HepG2 (cell line): ENCODE data around the gene MRPS5. TPM values are rescaled to one million over a fixed set of nuclear protein-coding genes. Genes with fewer than 3 reads are reported as not detected.

ENCODE experiments used
- AHR ChIP-seq: IDR thresholded peaks from 2 replicates; pipeline ENCODE4 v1.6.1; 2018; ENCODE audit warnings: missing genetic modification reagents, missing compliant biosample characterization
- GMEB1 ChIP-seq: sonication (generic); formaldehyde crosslinking; IDR thresholded peaks from 2 replicates; pipeline ENCODE4 v1.5.1; 2020; ENCODE audit warnings: missing genetic modification reagents, mild to moderate bottlenecking, borderline replicate concordance
- KDM5A ChIP-seq: fragments of 200-600 bp; sonication (generic); IDR thresholded peaks from 2 replicates; pipeline ENCODE4 v1.7.0; 2018; ENCODE audit warnings: antibody characterized with exemption, mild to moderate bottlenecking, low read length, borderline replicate concordance
- MTERF4 ChIP-seq: sonication (generic); formaldehyde crosslinking; IDR thresholded peaks from 2 replicates; pipeline ENCODE4 v1.8.0; 2023; ENCODE audit warnings: mild to moderate bottlenecking, missing genetic modification reagents
- NPAS2 ChIP-seq: sonication (generic); formaldehyde crosslinking; IDR thresholded peaks from 2 replicates; pipeline ENCODE4 v1.8.0; 2022; ENCODE audit warnings: mild to moderate bottlenecking, missing genetic modification reagents, borderline replicate concordance
- ZBTB21 ChIP-seq: sonication (generic); formaldehyde crosslinking; IDR thresholded peaks from 2 replicates; pipeline ENCODE4 v1.4.0; 2020; ENCODE audit warnings: missing genetic modification reagents
- ZNF256 ChIP-seq: sonication (generic); formaldehyde crosslinking; conservative IDR thresholded peaks from 2 replicates; pipeline ENCODE4 v1.4.0; 2020; ENCODE audit warnings: missing genetic modification reagents
- ZNF430 ChIP-seq: sonication (generic); formaldehyde crosslinking; IDR thresholded peaks from 2 replicates; pipeline ENCODE4 v1.9.0; 2021; ENCODE audit warnings: mild to moderate bottlenecking, missing genetic modification reagents
- ZNF672 ChIP-seq: sonication (generic); formaldehyde crosslinking; IDR thresholded peaks from 2 replicates; pipeline ENCODE4 v1.8.1; 2022; ENCODE audit warnings: missing genetic modification reagents
- ZNF772 ChIP-seq: sonication (generic); formaldehyde crosslinking; IDR thresholded peaks from 2 replicates; pipeline ENCODE4 v1.5.0; 2020; ENCODE audit warnings: mild to moderate bottlenecking, missing genetic modification reagents
- polyA plus RNA-seq, 8 experiments: library from polyadenylated mRNA; depleted of rRNA in 3 of 8; stranded (reverse) in 7 of 8; unstranded in 1 of 8; fragments of >200 nt; fragmentation: Illumina TruSeq in 4 of 8; extraction: Trizol in 4 of 8; gene quantifications; 2 replicates each; pipeline versions ENCODE4 v1.2.1 to v1.2.3, GENCODE V29; 2011 to 2016; ENCODE audit warnings: low read depth in 4 of 8, missing spikeins in 1 of 8, mixed read lengths in 1 of 8; ENCODE audit not compliant: insufficient read depth in 1 of 8
- total RNA-seq, 5 experiments: library from RNA; depleted of rRNA; stranded (reverse); fragments of >200 nt; fragmentation: Illumina TruSeq; extraction: Trizol; gene quantifications; 2 replicates each; pipeline ENCODE4 v1.2.3, GENCODE V29; 2016; ENCODE audit warnings: low read depth in 1 of 5
- TF ChIP-seq, protein P1 (sequence below): sonication (generic); formaldehyde crosslinking; IDR thresholded peaks from 2 replicates; pipeline ENCODE4 v1.9.0; 2021; ENCODE audit warnings: missing genetic modification reagents, mild to moderate bottlenecking, borderline replicate concordance
- TF ChIP-seq, protein P2 (sequence below): fragments of 450-650 bp; IDR thresholded peaks from 2 replicates; pipeline ENCODE4 v1.6.1; 2017
- TF ChIP-seq, protein P3 (sequence below): sonication (generic); formaldehyde crosslinking; IDR thresholded peaks from 2 replicates; pipeline ENCODE4 v1.8.0; 2022; ENCODE audit warnings: missing genetic modification reagents, mild to moderate bottlenecking, borderline replicate concordance
- TF ChIP-seq, protein P4 (sequence below): sonication (generic); formaldehyde crosslinking; IDR thresholded peaks from 2 replicates; pipeline ENCODE4 v1.4.0; 2020; ENCODE audit warnings: mild to moderate bottlenecking, missing genetic modification reagents
- TF ChIP-seq, protein P5 (sequence below): sonication (generic); formaldehyde crosslinking; IDR thresholded peaks from 2 replicates; pipeline ENCODE4 v1.4.0; 2020; ENCODE audit warnings: missing genetic modification reagents, borderline replicate concordance

Gene MRPS5
- total and polyA plus RNA-seq, 2 of the 13 experiments (the other 11 are each of a cell fraction or from before 2014, with no cell fraction given), result 98.8 to 134 TPM

DNA sequence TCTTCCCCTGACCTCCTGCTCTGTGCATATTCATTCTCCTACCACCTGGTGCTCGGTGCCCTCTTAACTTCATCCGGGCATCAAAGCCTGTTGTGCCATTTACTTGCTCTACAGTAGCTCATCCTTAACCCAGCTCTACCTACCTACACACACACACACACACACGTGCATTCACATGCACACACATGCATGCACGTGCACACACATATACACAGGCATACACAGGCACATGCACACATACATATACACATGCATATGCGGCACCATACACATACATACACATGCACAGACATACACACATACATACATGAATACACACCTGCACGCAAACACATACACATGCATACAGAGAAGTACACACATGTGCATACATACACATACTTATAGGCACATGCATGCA, 81.6 kb downstream of the MRPS5 start (continued):
- TF ChIP-seq ZNF672 (CRISPR knock-in tag), result no peak
- TF ChIP-seq, protein P1, sequence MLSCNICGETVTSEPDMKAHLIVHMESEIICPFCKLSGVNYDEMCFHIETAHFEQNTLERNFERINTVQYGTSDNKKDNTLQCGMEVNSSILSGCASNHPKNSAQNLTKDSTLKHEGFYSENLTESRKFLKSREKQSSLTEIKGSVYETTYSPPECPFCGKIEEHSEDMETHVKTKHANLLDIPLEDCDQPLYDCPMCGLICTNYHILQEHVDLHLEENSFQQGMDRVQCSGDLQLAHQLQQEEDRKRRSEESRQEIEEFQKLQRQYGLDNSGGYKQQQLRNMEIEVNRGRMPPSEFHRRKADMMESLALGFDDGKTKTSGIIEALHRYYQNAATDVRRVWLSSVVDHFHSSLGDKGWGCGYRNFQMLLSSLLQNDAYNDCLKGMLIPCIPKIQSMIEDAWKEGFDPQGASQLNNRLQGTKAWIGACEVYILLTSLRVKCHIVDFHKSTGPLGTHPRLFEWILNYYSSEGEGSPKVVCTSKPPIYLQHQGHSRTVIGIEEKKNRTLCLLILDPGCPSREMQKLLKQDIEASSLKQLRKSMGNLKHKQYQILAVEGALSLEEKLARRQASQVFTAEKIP, result no peak
- TF ChIP-seq NPAS2, result no peak
- TF ChIP-seq, protein P2, sequence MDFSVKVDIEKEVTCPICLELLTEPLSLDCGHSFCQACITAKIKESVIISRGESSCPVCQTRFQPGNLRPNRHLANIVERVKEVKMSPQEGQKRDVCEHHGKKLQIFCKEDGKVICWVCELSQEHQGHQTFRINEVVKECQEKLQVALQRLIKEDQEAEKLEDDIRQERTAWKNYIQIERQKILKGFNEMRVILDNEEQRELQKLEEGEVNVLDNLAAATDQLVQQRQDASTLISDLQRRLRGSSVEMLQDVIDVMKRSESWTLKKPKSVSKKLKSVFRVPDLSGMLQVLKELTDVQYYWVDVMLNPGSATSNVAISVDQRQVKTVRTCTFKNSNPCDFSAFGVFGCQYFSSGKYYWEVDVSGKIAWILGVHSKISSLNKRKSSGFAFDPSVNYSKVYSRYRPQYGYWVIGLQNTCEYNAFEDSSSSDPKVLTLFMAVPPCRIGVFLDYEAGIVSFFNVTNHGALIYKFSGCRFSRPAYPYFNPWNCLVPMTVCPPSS, result 0 out of 2 replicates have a peak, but pooled peaks have one; percentile 19
- TF ChIP-seq GMEB1, result no peak
- no peak for TF ChIP-seq AHR
- TF ChIP-seq, protein P3, sequence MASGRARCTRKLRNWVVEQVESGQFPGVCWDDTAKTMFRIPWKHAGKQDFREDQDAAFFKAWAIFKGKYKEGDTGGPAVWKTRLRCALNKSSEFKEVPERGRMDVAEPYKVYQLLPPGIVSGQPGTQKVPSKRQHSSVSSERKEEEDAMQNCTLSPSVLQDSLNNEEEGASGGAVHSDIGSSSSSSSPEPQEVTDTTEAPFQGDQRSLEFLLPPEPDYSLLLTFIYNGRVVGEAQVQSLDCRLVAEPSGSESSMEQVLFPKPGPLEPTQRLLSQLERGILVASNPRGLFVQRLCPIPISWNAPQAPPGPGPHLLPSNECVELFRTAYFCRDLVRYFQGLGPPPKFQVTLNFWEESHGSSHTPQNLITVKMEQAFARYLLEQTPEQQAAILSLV (CRISPR knock-in tag), result no peak
- TF ChIP-seq ZBTB21 (CRISPR knock-in tag), result no peak
- no peak for TF ChIP-seq MTERF4 (CRISPR knock-in tag)
- TF ChIP-seq ZNF772, result no peak
- no peak for TF ChIP-seq ZNF430
- no peak for TF ChIP-seq ZNF256 (CRISPR knock-in tag)
- TF ChIP-seq, protein P4, sequence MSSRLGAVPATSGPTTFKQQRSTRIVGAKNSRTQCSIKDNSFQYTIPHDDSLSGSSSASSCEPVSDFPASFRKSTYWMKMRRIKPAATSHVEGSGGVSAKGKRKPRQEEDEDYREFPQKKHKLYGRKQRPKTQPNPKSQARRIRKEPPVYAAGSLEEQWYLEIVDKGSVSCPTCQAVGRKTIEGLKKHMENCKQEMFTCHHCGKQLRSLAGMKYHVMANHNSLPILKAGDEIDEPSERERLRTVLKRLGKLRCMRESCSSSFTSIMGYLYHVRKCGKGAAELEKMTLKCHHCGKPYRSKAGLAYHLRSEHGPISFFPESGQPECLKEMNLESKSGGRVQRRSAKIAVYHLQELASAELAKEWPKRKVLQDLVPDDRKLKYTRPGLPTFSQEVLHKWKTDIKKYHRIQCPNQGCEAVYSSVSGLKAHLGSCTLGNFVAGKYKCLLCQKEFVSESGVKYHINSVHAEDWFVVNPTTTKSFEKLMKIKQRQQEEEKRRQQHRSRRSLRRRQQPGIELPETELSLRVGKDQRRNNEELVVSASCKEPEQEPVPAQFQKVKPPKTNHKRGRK, result no peak
- TF ChIP-seq, protein P5, sequence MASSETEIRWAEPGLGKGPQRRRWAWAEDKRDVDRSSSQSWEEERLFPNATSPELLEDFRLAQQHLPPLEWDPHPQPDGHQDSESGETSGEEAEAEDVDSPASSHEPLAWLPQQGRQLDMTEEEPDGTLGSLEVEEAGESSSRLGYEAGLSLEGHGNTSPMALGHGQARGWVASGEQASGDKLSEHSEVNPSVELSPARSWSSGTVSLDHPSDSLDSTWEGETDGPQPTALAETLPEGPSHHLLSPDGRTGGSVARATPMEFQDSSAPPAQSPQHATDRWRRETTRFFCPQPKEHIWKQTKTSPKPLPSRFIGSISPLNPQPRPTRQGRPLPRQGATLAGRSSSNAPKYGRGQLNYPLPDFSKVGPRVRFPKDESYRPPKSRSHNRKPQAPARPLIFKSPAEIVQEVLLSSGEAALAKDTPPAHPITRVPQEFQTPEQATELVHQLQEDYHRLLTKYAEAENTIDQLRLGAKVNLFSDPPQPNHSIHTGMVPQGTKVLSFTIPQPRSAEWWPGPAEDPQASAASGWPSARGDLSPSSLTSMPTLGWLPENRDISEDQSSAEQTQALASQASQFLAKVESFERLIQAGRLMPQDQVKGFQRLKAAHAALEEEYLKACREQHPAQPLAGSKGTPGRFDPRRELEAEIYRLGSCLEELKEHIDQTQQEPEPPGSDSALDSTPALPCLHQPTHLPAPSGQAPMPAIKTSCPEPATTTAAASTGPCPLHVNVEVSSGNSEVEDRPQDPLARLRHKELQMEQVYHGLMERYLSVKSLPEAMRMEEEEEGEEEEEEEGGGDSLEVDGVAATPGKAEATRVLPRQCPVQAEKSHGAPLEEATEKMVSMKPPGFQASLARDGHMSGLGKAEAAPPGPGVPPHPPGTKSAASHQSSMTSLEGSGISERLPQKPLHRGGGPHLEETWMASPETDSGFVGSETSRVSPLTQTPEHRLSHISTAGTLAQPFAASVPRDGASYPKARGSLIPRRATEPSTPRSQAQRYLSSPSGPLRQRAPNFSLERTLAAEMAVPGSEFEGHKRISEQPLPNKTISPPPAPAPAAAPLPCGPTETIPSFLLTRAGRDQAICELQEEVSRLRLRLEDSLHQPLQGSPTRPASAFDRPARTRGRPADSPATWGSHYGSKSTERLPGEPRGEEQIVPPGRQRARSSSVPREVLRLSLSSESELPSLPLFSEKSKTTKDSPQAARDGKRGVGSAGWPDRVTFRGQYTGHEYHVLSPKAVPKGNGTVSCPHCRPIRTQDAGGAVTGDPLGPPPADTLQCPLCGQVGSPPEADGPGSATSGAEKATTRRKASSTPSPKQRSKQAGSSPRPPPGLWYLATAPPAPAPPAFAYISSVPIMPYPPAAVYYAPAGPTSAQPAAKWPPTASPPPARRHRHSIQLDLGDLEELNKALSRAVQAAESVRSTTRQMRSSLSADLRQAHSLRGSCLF (CRISPR knock-in tag), result no peak
- no peak for TF ChIP-seq KDM5A
